Brain microvascular endothelial cell (primary cell): Measurements from ENCODE around the gene LPIN1.
A peak's percentile ranks its signal among the peaks of the same experiment; 100 is the strongest.

Experiments
- DNase-seq: peaks from one replicate; pipeline ENCODE4 v3.0.0-alpha.2; 2020
- H3K27ac ChIP-seq: fragments of 250-450 bp; sonication (Bioruptor Pico); 2 replicates; pipeline ENCODE4 v1.5.1; 2020; ENCODE audit warnings: mild to moderate bottlenecking, moderate library complexity
- H3K27me3 ChIP-seq: fragments of 250-450 bp; sonication (Bioruptor Pico); replicated peaks from 2 replicates; pipeline ENCODE4 v1.5.1; 2020; ENCODE audit warnings: mild to moderate bottlenecking
- H3K36me3 ChIP-seq: fragments of 250-450 bp; sonication (Bioruptor Pico); replicated peaks from 2 replicates; pipeline ENCODE4 v1.5.1; 2020; ENCODE audit warnings: mild to moderate bottlenecking
- H3K4me3 ChIP-seq: 2 replicates; pipeline ENCODE4 v1.5.1; 2011; ENCODE audit warnings: low read depth, mild to moderate bottlenecking, control low read depth, low read length, moderate library complexity
- in situ Hi-C: cut with HindIII; loops from 2 replicates; pipeline ENCODE4 v1.10.0; 2017; ENCODE audit warnings: low sequenced_read_pairs, low pct_ligation_motif_present
- TF ChIP-seq, protein P1 (sequence below): IDR thresholded peaks from 2 replicates; pipeline ENCODE4 v1.5.1; 2011; ENCODE audit warnings: low read depth, mild to moderate bottlenecking, moderate library complexity, low read length, control low read depth, inconsistent platforms; ENCODE audit errors: missing control alignments

LPIN1 gene

DNA sequence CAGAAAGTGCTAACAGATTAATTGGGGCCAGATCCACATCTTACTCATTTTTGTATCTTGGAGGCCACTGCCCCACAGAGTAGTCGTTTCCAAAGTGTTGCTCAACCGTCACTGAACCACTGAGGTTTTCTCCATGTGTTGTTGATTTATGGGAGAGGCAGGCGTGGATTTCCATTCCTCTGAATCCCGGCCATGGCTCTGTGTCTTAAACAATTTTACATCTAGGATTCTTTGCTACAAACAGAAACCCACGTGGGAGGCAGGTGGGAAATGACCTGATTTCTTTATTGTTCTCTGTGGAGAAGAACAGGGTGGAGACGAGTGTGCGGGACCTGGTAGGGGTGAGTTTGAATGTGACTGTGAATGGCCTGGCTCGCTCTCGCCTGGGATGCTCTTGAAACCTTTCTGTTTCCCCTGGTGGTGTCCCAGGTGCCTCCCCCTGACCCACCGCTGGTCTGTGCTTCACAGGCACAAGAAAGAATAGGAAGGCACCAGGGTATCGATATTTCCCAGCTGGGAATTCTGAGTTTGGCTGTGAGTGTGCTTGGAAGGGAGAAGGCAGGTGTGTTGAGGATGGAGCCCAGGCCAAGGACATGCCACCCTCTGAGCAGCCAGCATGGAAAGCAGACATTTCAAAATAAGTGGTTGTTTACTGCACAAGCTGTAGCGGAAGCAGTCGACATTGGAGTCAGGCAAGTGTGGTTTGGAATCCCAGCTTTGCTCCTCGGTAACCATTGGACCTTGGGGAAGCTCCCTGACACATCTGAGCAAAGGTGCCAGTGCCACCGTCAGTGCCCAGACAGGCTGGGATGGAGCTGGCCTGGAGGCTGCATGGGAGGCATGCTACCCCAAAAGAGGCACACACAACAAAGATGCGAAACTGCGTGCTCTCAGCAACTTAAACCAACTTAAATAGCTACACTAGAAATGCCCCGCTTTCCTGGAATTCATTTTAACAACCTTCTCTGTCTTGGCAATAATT lies 50.0 kb downstream of the LPIN1 start:
- H3K4me3 ChIP-seq: no peak overlapping the region
- H3K36me3 ChIP-seq: peaks cover 44% of the 10 kb centered on the region
- in situ Hi-C loops: no loop called here
- no peak for DNase-seq
- no peak overlapping the region for H3K27ac ChIP-seq
- H3K27me3 ChIP-seq: no peaks in the 10 kb centered on the region
- TF ChIP-seq, protein P1, sequence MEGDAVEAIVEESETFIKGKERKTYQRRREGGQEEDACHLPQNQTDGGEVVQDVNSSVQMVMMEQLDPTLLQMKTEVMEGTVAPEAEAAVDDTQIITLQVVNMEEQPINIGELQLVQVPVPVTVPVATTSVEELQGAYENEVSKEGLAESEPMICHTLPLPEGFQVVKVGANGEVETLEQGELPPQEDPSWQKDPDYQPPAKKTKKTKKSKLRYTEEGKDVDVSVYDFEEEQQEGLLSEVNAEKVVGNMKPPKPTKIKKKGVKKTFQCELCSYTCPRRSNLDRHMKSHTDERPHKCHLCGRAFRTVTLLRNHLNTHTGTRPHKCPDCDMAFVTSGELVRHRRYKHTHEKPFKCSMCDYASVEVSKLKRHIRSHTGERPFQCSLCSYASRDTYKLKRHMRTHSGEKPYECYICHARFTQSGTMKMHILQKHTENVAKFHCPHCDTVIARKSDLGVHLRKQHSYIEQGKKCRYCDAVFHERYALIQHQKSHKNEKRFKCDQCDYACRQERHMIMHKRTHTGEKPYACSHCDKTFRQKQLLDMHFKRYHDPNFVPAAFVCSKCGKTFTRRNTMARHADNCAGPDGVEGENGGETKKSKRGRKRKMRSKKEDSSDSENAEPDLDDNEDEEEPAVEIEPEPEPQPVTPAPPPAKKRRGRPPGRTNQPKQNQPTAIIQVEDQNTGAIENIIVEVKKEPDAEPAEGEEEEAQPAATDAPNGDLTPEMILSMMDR: no peak

DNA sequence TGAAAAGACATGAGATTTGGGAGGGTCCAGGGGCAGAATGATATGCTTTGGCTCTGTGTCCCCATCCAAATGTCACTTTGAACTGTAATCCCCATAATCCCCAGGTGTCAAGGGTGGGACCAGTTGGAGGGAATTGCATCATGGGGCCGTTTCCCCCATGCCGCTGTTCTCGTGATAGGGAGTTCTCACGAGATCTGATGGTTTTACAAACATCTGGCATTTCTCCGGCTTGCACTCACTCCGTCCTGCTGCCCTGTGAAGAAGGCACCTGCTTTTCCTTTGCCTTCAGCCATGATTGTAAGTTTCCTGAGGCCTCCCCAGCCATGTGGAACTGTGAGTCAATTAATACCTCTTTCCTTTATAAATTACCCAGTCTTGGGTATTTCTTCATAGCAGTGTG lies 51.4 kb downstream of the LPIN1 start:
- Histone ChIP-seq H3K36me3 (peaks cover 34% of the 10 kb centered on the region), H3K4me3 (no peak overlapping the region), H3K27me3 (no peaks in the 10 kb centered on the region), H3K27ac (no peak overlapping the region)
- in situ Hi-C loops: no loop called here
- TF ChIP-seq, protein P1: no peak
- DNase-seq: no peak

DNA sequence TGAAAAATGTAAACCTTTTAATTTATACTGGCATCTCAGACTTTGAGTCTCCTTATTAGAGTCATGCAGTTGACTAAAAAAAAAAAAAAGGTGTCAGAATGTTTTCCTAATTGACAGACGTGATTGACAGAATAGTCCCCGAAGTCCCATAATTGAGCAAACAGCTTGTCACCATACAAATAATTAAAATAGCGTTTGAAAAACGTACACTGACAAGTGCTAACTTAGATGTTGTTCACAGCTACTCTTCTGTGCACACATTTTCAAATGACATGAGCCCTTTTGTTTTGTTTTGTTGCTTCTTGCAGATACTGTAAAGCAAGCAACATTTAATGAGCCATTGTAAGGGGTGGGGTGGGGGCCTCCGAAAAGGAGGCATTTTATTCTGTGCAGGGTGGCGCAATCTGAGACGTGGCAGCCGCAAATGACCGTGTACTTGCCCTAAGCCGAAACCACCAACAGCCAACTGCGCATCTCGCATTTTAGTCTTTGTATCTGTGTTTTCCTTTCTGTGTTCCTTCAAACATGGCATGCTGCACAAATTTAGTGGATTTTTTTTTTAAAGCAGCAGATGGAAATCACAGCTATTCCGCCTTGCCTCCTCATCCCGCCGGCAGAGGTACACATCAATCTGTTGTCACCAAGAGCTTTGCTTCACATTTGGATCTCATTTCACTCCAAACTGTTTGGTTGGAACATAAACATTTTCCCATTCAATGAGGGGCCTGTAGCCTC lies 52.4 kb downstream of the LPIN1 start:
- no peaks in the 10 kb centered on the region for H3K27me3 ChIP-seq
- TF ChIP-seq, protein P1: no peak
- in situ Hi-C loops: no loop called here
- no peak overlapping the region for H3K27ac ChIP-seq
- H3K36me3 ChIP-seq: peaks cover 33% of the 10 kb centered on the region
- H3K4me3 ChIP-seq: no peak overlapping the region
- no peak for DNase-seq

DNA sequence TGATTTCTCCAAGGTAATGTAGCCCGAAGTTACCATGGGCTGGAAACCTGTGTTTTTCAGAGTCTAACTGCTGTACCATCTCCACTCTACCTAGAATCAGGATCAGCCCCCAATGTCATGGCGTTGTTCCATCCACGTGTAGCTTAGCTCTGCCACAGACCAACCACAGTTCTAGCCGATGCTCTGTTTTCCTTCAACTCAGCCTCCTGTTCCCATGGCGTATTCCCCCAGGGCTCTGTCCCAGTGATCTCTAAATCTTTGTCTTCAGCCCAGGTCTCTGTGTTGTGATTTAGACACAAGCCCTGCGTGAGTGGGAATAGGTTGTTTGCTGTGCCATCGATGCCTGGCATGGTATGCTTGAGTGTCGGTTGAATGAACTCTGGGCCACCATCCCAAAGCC lies 53.4 kb downstream of the LPIN1 start:
- in situ Hi-C loops: no loop called here
- no peak for DNase-seq
- Histone ChIP-seq H3K36me3 (peaks cover 36% of the 10 kb centered on the region), H3K27ac (no peak overlapping the region), H3K4me3 (no peak overlapping the region), H3K27me3 (no peaks in the 10 kb centered on the region)
- TF ChIP-seq, protein P1: no peak

DNA sequence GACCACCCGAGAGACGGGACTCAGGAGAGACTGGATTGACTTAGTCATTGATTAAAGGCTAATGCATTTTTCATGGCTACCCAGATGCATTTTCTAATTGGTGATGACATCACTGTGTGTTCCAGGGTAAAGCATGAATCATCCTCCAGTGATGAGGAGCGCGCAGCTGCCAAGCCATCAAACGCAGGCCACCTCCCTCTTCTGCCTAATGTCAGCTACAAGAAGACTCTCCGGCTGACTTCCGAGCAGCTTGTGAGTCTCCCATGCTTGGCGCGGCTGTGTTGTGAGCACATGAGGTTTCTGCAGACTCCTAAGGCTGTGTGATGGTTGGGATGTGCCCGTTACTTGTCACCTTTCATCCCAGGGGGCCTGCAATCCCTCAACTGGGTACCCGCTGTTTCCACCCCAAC lies 56.4 kb downstream of the LPIN1 start:
- H3K4me3 ChIP-seq: no peak overlapping the region
- DNase-seq: peak; percentile 29
- no peak overlapping the region for H3K27ac ChIP-seq
- TF ChIP-seq, protein P1: no peak
- in situ Hi-C loops: no loop called here
- H3K27me3 ChIP-seq: no peaks in the 10 kb centered on the region
- peaks cover 35% of the 10 kb centered on the region for H3K36me3 ChIP-seq
